ENCODE measurements around the gene IGSF21. TPM values are rescaled to one million over a fixed set of nuclear protein-coding genes. Genes with fewer than 3 reads are reported as not detected.

Gene IGSF21
- total RNA-seq, 4 donors from 2014 or later, result 0.11 to 2.6 (median 0.69) TPM

DNA sequence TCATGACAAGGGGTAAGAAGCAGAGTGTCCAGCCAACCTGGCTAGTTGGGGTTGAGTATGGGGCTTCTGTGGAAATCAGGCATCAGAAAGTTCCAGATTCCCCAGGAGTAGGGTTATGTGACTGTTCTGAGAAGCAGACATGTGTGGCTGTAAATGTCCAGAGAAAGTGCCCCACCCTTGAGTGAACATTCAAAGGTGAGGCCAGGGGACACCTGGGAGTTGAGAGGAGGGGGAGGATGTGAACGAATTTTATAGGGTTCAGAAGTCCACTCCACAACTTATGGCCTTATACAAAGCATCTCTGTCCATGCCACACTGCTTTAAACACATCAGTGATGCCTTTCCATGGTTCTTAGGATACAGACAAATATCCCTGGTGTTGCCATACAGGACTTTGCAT lies 133.3 kb downstream of the IGSF21 start:
- H3K27me3 ChIP-seq, result no peaks in the 10 kb centered on the region
- H3K4me1 ChIP-seq, result no peaks in the 10 kb centered on the region
- TF ChIP-seq POLR2A (IDR thresholded peaks at IDR 0.05) (no peak), CTCF (IDR thresholded peaks at IDR 0.05) (no peak)
- 19 to 20% methylated on average over 1 of the region's 1 CpG for WGBS, 2 donors
- H3K27ac ChIP-seq, result no peak overlapping the region
- H3K36me3 ChIP-seq, result no peaks in the 10 kb centered on the region
- no peak overlapping the region for H3K4me3 ChIP-seq (replicated peaks in 1 of 3)
- DNase-seq, result no peak
- no peaks in the 10 kb centered on the region for H3K9me3 ChIP-seq
- intact Hi-C loops (cut with DNase I), result no loop called here

DNA sequence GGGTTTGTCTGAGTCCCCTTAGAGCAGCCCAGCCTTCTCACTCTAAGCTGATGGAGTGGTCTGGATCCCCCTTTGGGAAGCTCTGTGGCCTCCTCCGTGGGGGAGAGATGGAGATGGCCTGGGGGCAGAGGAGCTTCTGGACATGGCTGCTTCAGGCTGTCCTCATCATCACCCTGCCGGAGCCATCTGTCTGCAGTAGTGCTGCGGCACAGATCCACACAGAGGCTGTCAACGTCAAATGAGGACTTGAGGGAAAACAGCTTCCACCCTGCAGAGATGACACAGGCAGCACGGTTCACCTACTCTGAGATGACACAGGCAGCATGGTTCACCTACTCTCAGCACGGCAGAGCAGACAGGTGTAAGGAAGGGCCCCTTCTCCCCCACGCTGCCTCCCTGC lies 134.3 kb downstream of the IGSF21 start:
- no peaks in the 10 kb centered on the region for H3K36me3 ChIP-seq
- no peak for TF ChIP-seq CTCF (IDR thresholded peaks at IDR 0.05)
- no peak overlapping the region for H3K27ac ChIP-seq
- 34 to 47% methylated on average over 4 to 7 of the region's 7 CpGs for WGBS, 2 donors
- H3K4me3 ChIP-seq (replicated peaks in 1 of 3), result no peak overlapping the region
- H3K27me3 ChIP-seq, result no peaks in the 10 kb centered on the region
- H3K4me1 ChIP-seq, result no peaks in the 10 kb centered on the region
- no peak for DNase-seq
- intact Hi-C loops (cut with DNase I), result no loop called here
- H3K9me3 ChIP-seq, result no peaks in the 10 kb centered on the region

- H3K4me1 ChIP-seq, result no peaks in the 10 kb centered on the region
- H3K27ac ChIP-seq, result no peak overlapping the region
- H3K9me3 ChIP-seq, result no peaks in the 10 kb centered on the region
- no peak overlapping the region for H3K4me3 ChIP-seq (replicated peaks in 1 of 3)
- DNase-seq, result no peak
- WGBS, 2 donors, result 69 to 70% methylated on average over 10 of the region's 10 CpGs
- H3K36me3 ChIP-seq, result no peaks in the 10 kb centered on the region
- TF ChIP-seq POLR2A (IDR thresholded peaks at IDR 0.05), result no peak
- no peak for TF ChIP-seq CTCF (IDR thresholded peaks at IDR 0.05)
- H3K27me3 ChIP-seq, result no peaks in the 10 kb centered on the region
- intact Hi-C loops (cut with DNase I), result no loop called here
Observed at GRCh38 chr1:18243503-18244175, 136.0 kb downstream of the IGSF21 start.

DNA sequence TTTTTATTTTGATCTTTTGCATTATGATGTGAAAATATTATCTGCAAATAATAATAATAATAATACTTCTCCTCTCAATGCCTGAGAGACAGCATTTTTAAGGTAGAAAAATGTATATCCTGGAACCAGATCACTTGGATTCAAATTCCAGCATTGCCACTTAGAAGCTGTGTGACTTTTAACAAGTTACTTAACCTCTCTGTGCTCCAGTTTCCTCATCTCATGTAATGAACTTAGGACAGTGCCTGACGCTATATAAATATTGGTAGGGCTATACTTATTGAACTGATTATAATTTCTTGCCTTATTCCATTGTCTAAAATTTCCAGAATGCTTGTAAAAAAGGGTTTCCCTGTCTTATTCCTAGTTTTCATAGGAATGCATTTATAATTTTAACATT lies 137.2 kb downstream of the IGSF21 start:
- no peaks in the 10 kb centered on the region for H3K4me1 ChIP-seq
- H3K9me3 ChIP-seq, result no peaks in the 10 kb centered on the region
- intact Hi-C loops (cut with DNase I), result no loop called here
- DNase-seq, result no peak
- 70 to 87% methylated on average over 1 of the region's 1 CpG for WGBS, 2 donors
- no peaks in the 10 kb centered on the region for H3K27me3 ChIP-seq
- TF ChIP-seq CTCF (IDR thresholded peaks at IDR 0.05), result no peak
- H3K36me3 ChIP-seq, result no peaks in the 10 kb centered on the region
- H3K4me3 ChIP-seq (replicated peaks in 1 of 3), result no peak overlapping the region
- H3K27ac ChIP-seq, result no peak overlapping the region

DNA sequence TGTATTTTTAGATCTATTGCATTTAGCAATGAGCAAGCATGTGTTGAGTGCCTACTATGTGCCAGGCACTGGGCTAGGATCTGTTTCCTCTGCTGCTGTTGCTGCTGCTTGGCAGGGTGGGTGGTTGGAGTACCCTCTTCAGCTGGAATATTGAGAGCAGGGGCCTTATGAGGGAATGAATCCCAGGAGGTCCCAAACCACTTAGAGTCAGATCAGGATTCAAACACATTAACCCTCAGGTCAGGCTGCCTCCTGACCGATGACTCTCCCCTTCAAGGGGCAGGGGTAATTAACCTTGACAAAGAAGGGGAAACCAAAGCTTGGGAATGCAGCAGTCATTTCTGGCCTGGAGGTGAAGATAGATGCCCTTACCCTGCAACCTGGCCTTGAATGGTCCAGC lies 138.0 kb downstream of the IGSF21 start:
- Histone ChIP-seq H3K36me3 (no peaks in the 10 kb centered on the region), H3K27ac (no peak overlapping the region), H3K27me3 (no peaks in the 10 kb centered on the region), H3K4me3 (replicated peaks in 1 of 3) (no peak overlapping the region), H3K9me3 (no peaks in the 10 kb centered on the region), H3K4me1 (no peaks in the 10 kb centered on the region)
- whole genome bisulfite sequencing, 2 donors, result 14 to 15% methylated on average over 1 of the region's 1 CpG
- intact Hi-C loops (cut with DNase I), result no loop called here
- DNase-seq, result no peak
- TF ChIP-seq POLR2A (IDR thresholded peaks at IDR 0.05), result no peak
- TF ChIP-seq CTCF (IDR thresholded peaks at IDR 0.05), result no peak

All from thyroid gland (tissue), 4 donors.